DMS53 treated with DMSO at 0.1 percent for 48 hours (cell line): ENCODE data around the gene UROC1.

Source experiments
- DNase-seq: peaks from one replicate; lab custom pipeline; 2025; ENCODE audit not compliant: unreplicated experiment; lab: John Stamatoyannopoulos, UW

Gene UROC1

DNA sequence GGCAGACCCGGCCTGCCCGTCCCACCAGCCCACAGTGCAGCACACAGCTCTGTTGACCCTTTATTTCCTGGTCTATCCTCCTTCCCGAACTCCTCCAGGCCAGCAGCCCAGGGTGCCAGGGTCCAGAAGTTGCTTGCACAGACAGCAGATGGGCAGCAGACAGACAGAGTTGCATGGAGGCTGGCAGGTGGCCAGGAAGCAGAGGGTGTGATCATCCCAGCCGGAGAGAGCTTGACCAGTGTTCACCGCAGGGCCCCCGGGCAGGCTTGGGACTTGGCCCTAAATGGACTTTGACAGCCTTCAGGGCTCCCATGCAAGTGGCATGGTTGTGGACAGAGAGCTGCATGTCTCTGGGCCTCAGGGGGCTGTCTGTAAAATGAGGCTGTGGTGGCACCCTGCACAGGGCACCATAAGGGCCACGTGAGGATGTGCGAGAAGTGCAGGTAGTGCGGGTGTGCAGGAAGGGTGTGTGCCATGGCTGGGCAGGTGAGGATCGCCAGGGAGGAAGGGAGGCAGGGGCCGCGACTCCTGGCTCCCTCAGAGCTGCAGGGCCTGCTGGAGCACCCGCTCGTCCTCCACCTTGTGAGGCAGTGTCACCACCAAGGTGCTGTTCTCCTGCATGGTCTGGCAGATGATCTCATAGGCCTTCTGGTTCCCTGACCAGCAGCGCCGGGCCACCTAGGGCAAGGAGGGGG, 35.6 kb downstream of the UROC1 start:
- DNase-seq: no peak

- no peak for DNase-seq
Observed at GRCh38 chr3:126480861-126481260, 36.7 kb downstream of the UROC1 start.

GRCh38 chr3:126480206-126480605, 37.4 kb downstream of the UROC1 start:
- DNase-seq: no peak

- no peak for DNase-seq
Observed at GRCh38 chr3:126479642-126480041, 37.9 kb downstream of the UROC1 start.

DNA sequence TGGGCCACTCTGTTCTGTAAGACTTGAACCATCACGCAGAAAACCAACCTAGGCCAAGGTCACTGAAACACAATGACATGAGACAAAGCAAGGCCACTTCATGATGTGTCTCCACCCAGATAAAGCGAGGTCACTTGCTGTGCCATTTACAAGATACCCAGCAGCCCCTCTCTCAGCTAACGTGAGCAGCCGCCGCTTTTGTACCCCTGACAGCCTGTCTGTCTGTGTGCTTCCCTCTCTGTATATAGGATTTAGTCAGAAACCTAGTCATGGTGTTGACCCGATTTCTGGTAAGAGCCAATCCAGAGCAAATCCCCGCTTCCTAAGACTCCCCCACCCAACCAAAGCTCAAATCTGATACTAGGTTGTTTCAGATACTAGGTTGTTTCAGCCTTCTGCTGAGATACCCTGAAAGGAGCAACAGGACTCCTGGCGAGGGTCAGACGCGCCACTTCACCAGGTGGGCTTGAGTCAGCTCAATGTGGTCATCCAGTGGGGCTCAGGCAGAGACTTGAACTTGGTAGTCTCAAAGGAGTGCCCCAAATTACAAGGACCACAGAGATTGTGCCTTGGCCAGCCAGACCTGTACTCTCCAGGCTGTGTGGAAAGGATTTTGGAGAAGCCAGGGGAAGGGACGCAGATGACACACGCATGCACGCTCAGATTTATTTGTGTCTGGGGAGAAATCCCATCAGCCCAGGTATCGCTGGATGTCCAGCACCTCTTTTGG, 38.8 kb downstream of the UROC1 start:
- DNase-seq: no peak

DNA sequence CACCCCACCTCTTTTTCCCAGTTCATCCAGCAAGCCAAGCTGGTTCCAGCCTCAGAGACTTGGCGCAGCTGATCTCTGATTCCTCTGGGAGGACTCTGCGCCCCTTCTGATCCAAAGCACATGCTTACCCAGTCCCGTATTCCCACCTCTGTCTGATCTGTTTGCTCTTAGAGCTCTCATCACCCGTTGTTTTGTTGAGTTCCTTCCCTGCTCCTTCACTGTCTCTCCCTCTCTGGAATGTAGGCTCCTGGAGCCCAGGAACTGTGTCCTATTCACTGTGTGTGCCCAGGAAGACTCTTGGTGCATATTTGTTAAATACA, 40.6 kb downstream of the UROC1 start:
- no peak for DNase-seq

DNA sequence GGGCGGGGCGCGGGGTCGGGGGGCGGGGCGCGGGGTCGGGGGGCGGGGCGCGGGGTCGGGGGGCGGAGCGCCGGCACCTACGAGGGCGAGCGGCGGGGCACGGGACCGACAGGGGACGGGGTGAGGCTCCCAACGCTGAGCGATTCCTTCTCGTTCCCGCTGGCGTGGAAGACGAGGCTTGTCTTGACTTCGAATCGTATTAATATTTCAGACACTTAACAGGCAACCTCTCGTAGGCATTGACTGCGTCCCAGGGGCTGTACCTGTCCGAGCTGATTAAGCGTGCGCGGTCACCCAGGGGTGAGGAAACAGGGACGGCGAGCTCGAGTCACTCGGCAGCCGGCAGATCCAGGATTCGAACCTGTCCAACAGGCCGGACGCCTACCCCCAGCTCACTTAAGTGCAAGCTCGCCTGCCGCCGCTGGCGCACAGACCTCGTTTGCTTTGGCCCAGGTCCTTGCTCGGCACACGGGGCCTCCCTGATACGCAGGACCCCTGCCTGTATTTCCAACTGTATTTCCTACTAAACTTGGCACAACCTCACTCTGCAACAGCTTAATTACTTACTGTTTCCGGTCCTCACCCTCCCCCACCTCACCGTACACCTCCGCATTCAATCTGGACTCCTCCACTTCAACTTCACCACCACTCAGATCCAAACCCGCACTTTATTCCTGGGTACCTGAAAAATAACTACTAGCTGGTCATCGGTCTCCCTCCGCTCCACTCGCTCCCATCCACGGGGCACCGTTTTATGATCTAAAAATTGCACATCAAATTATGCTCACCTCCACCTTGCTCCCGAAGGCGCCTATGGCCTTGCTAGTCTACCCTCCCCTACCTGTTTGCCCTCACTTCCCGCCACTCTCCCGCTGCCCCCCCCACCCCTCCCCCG, 41.2 kb downstream of the UROC1 start:
- peak; percentile 18 for DNase-seq

- DNase-seq: peak; percentile 72
Observed at GRCh38 chr3:126475413-126476114, 42.0 kb downstream of the UROC1 start, which contains the start of gene ZXDC. ZXDC (minus strand) TSS chr3:126475891; CDS start chr3:126475865, 26 bp downstream.

DNA sequence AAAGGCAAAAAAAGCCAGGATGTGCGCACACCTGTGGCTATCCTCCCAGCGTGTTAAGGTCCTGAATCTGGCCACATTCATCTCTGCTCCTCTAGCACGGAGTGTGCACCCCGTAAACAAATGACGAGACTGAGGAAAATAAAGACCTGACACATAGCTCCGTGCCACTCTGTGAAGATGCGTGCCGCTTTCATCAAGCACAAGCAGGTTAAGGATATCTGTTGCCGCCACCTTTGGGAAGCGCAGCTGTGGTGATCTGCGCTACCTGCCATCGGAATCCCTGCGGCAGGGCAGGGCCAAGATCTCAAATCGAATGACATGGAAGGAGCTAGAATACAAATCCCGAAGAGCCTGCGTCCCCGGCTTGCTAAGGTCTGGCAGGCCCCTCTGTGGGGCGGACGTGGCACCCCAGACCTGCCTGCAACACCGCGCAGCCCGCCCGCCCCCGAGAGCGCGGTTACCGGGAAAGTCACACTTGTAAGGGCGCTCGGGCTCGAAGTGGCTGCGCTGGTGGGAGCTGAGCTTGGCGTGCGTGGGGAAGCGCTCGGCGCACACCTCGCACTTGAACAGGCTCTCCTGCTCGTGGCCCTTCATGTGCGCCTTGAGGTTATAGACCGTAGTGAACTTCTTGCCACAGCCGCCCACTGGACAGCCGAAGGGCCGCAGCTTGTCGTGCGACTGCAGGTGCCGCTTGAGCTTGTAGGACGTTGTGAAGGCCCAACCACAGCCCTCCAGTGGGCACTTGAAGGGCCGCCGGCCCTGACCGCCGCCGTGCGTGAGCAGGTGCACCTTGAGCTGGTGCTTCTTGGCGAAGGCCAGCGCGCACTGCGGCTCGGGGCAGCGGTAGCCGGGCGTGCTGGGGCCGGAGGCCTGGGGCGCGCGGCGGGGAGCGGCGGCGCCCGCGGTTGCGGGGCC, 42.8 kb downstream of the UROC1 start:
- peak; percentile 5 for DNase-seq

GRCh38 chr3:126473292-126474168, 44.0 kb downstream of the UROC1 start:
- no peak for DNase-seq

DNA sequence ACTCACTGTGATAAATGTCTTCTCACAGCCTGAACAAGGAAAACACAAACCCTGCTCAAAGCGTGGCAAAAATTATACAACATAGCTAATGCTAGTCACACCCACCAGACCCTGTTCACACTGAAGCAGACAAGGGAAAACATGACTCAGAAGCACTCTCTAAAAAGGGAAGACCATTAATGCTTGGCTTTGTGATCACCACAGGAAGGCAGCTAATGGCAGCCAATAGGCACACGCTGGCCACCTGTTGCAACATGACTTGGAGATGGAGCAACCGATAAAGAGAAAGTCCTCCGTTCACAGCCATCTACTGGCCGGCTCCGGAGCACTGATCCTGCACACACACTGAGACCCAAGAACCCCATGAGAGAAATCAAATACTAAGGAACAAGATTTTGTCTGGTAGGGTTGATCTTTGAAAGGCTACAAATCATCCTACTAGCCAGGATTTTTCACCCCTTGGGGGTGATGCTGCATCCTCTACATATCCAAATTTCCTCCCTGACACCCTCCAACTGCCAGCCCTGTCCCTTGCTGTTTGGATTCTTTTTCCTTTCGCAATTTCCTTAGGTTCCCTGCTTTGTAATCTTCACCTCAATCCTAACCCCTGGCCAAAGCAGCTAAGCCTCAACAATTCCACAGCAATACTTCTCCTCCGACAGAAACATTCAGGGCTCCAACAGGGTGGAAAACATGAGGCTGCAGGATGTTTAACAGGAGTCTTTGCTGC, 45.1 kb downstream of the UROC1 start:
- DNase-seq: no peak

GRCh38 chr3:126469479-126469878, 48.1 kb downstream of the UROC1 start:
- DNase-seq: peak; percentile 1

GRCh38 chr3:126468028-126468891, 49.3 kb downstream of the UROC1 start:
- DNase-seq: no peak

DNA sequence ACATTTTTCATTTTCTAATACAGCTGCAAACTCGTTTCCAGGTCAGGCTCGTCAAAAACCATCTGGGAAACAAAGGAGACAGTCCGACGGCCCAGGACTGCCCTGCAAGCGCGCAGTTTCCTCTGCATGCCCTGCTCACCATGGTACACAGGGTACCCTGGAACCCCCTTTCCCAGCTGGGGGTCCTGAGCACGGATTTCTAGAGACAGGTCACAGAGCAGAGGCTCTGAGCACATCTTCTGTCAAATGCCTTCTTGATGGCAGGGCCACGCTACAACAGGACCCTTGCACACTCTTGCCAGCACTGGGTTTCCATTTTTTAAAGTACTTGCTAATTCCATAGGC, 50.0 kb downstream of the UROC1 start:
- no peak for DNase-seq

GRCh38 chr3:126466886-126467610, 50.5 kb downstream of the UROC1 start:
- DNase-seq: no peak

GRCh38 chr3:126465928-126466544, 51.5 kb downstream of the UROC1 start:
- DNase-seq: no peak
